HCT116 (cell line): Measurements from ENCODE around the gene LRPPRC.

Experiments used
- ELF1 ChIP-seq: IDR thresholded peaks from 2 replicates; pipeline ENCODE4 v1.6.1; 2012; ENCODE audit warnings: low read depth, borderline replicate concordance
- EZH2 ChIP-seq: fragments of 200-600 bp; sonication (generic); IDR thresholded peaks from 2 replicates; pipeline ENCODE4 v1.6.1; 2017; ENCODE audit warnings: antibody characterized with exemption, mixed run types
- EZH2phosphoT487 ChIP-seq: fragments of 200-600 bp; IDR thresholded peaks from 2 replicates; pipeline ENCODE4 v1.6.1; 2018; ENCODE audit warnings: antibody characterized with exemption, borderline replicate concordance
- JUND ChIP-seq: IDR thresholded peaks from 2 replicates; pipeline ENCODE4 v1.6.1; 2012
- POLR2A ChIP-seq: IDR thresholded peaks from 2 replicates; pipeline ENCODE4 v1.7.0; 2011; ENCODE audit warnings: borderline replicate concordance; ENCODE audit not compliant: insufficient read depth, insufficient read length; ENCODE audit errors: extremely low read depth
- POLR2AphosphoS5 ChIP-seq: IDR thresholded peaks from 2 replicates; pipeline ENCODE4 v1.6.1; 2011; ENCODE audit warnings: mild to moderate bottlenecking, low read depth, low read length, moderate library complexity
- RAD21 ChIP-seq: IDR thresholded peaks from 2 replicates; pipeline ENCODE4 v1.6.1; 2012; ENCODE audit warnings: low read depth, mild to moderate bottlenecking
- REST ChIP-seq: IDR thresholded peaks from 2 replicates; pipeline ENCODE4 v1.6.1; 2012; ENCODE audit warnings: low read depth
- SP1 ChIP-seq: IDR thresholded peaks from 2 replicates; pipeline ENCODE4 v1.6.1; 2012; ENCODE audit warnings: low read depth
- YY1 ChIP-seq: IDR thresholded peaks from 2 replicates; pipeline ENCODE4 v1.6.1; 2011; ENCODE audit warnings: low read length, low read depth, moderate library complexity, mild to moderate bottlenecking; ENCODE audit not compliant: insufficient replicate concordance; ENCODE audit errors: extremely low read depth
- ZFX ChIP-seq: fragments of 450-650 bp; IDR thresholded peaks from 2 replicates; pipeline ENCODE4 v1.6.1; 2017
- ZNF274 ChIP-seq: fragments of 200-500 bp; sonication (Bioruptor generic); IDR thresholded peaks from 2 replicates; pipeline ENCODE4 v1.6.1; 2014; ENCODE audit warnings: mild to moderate bottlenecking, low read depth, low read length, inconsistent platforms
- TF ChIP-seq, protein P1 (sequence below): IDR thresholded peaks from 2 replicates; pipeline ENCODE4 v1.6.1; 2012
- TF ChIP-seq, protein P2 (sequence below), 3 experiments: fragments of 200-600 bp in 1 of 3; sonication (generic) in 1 of 3; IDR thresholded peaks in 2 of 3; conservative IDR thresholded peaks in 1 of 3; 2 replicates each; pipeline ENCODE4 v1.5.1; 2012 to 2017; ENCODE audit warnings: low read depth in 2 of 3, low read length in 2 of 3, antibody characterized with exemption in 1 of 3, borderline replicate concordance in 1 of 3, control low read depth in 1 of 3, mild to moderate bottlenecking in 1 of 3, mixed read lengths in 1 of 3, mixed run types in 1 of 3, moderate library complexity in 1 of 3; ENCODE audit not compliant: insufficient read depth in 1 of 3

- TF ChIP-seq, protein P1, sequence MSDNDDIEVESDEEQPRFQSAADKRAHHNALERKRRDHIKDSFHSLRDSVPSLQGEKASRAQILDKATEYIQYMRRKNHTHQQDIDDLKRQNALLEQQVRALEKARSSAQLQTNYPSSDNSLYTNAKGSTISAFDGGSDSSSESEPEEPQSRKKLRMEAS, result no peak
- TF ChIP-seq, protein P2, sequence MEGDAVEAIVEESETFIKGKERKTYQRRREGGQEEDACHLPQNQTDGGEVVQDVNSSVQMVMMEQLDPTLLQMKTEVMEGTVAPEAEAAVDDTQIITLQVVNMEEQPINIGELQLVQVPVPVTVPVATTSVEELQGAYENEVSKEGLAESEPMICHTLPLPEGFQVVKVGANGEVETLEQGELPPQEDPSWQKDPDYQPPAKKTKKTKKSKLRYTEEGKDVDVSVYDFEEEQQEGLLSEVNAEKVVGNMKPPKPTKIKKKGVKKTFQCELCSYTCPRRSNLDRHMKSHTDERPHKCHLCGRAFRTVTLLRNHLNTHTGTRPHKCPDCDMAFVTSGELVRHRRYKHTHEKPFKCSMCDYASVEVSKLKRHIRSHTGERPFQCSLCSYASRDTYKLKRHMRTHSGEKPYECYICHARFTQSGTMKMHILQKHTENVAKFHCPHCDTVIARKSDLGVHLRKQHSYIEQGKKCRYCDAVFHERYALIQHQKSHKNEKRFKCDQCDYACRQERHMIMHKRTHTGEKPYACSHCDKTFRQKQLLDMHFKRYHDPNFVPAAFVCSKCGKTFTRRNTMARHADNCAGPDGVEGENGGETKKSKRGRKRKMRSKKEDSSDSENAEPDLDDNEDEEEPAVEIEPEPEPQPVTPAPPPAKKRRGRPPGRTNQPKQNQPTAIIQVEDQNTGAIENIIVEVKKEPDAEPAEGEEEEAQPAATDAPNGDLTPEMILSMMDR (IDR thresholded peaks at IDR 0.05 in 2 of 3, conservative IDR thresholded peaks at IDR 0.05 in 1 of 3; ENCODE audit: borderline replicate concordance in 1 of 3, insufficient read depth in 1 of 3, low read depth in 2 of 3, low read length in 2 of 3), result peak in 1 of 3 experiments; percentile 39; a peak in 3 of 6 replicates
- no peak for TF ChIP-seq ZNF274
- no peak for TF ChIP-seq POLR2AphosphoS5
- no peak for TF ChIP-seq REST
- no peak for TF ChIP-seq ZFX
- TF ChIP-seq POLR2A, result no peak
- no peak for TF ChIP-seq EZH2
- TF ChIP-seq ELF1, result no peak
- TF ChIP-seq SP1, result no peak
- TF ChIP-seq RAD21, result no peak
- TF ChIP-seq JUND, result no peak
- TF ChIP-seq EZH2phosphoT487, result no peak
- no peak for TF ChIP-seq YY1
Observed at GRCh38 chr2:44009136-44009735, 13.4 kb upstream of the LRPPRC start.
